WTC11 (cell line): ENCODE measurements around the gene KLK11. TPM values are rescaled to one million over a fixed set of nuclear protein-coding genes. Genes with fewer than 3 reads are reported as not detected.

Source experiments
- ATAC-seq: fragments of 200-7000 bp; cut with Tn5 transposase; 2 replicates; pipeline ENCODE4 v1.10.0; 2021; ENCODE audit warnings: mild to moderate bottlenecking, moderate library complexity
- CTCF ChIA-PET: fragments of 300-600 bp; sonication (Branson Sonifier 250); formaldehyde crosslinking; loops from one replicate; lab custom pipeline; 2021; ENCODE audit warnings: antibody characterized with exemption; lab: Charles Lee
- POLR2A ChIA-PET: fragments of 350-600 bp; sonication (Branson Sonifier 250); formaldehyde crosslinking; loops from one replicate; lab custom pipeline; 2021; ENCODE audit warnings: antibody characterized with exemption; lab: Charles Lee
- DNase-seq: peaks from one replicate; pipeline ENCODE4 v3.0.0; 2021; ENCODE audit warnings: low spot score
- H3K27ac Mint-ChIP-seq: 2 replicates; pipeline ENCODE4 v1.8.0; 2021; ENCODE audit warnings: mixed read lengths
- H3K27me3 Mint-ChIP-seq: 2 replicates; pipeline ENCODE4 v1.8.0; 2021; ENCODE audit warnings: low read depth, mild to moderate bottlenecking, moderate library complexity, mixed read lengths
- H3K36me3 Mint-ChIP-seq: 2 replicates; pipeline ENCODE4 v1.8.0; 2021; ENCODE audit warnings: mixed read lengths
- H3K4me1 Mint-ChIP-seq: 2 replicates; pipeline ENCODE4 v1.8.0; 2022; ENCODE audit warnings: mixed read lengths
- H3K4me3 Mint-ChIP-seq: 2 replicates; pipeline ENCODE4 v1.8.0; 2021; ENCODE audit warnings: mild to moderate bottlenecking, moderate library complexity, mixed read lengths
- H3K9me3 Mint-ChIP-seq: 2 replicates; pipeline ENCODE4 v1.8.0; 2021; ENCODE audit warnings: mixed read lengths
- AR ChIP-seq: fragments of 250-450 bp; sonication (Bioruptor Pico); IDR thresholded peaks from 2 replicates; pipeline ENCODE4 v1.9.0; 2021; ENCODE audit warnings: mild to moderate bottlenecking
- CREB1 ChIP-seq: sonication (generic); formaldehyde crosslinking; IDR thresholded peaks from 2 replicates; pipeline ENCODE4 v1.8.0; 2023; ENCODE audit warnings: mild to moderate bottlenecking, missing genetic modification reagents
- EMX1 ChIP-seq: fragments of 250-450 bp; sonication (Bioruptor Pico); IDR thresholded peaks from 2 replicates; pipeline ENCODE4 v1.8.0; 2021; ENCODE audit warnings: mild to moderate bottlenecking
- ESRRA ChIP-seq: sonication (generic); formaldehyde crosslinking; IDR thresholded peaks from 2 replicates; pipeline ENCODE4 v1.8.1; 2022; ENCODE audit warnings: mild to moderate bottlenecking, missing genetic modification reagents, borderline replicate concordance
- FOXP1 ChIP-seq: sonication (generic); formaldehyde crosslinking; IDR thresholded peaks from 2 replicates; pipeline ENCODE4 v1.8.0; 2022; ENCODE audit warnings: missing genetic modification reagents, mild to moderate bottlenecking, moderate library complexity, borderline replicate concordance
- GTF2I ChIP-seq: fragments of 250-450 bp; sonication (Bioruptor Pico); conservative IDR thresholded peaks from 2 replicates; pipeline ENCODE4 v1.4.0; 2021; ENCODE audit warnings: mild to moderate bottlenecking
- HMGA2 ChIP-seq: fragments of 250-450 bp; sonication (Bioruptor Pico); IDR thresholded peaks from 2 replicates; pipeline ENCODE4 v1.4.0; 2021; ENCODE audit warnings: mild to moderate bottlenecking, moderate library complexity
- JAZF1 ChIP-seq: fragments of 250-450 bp; sonication (Bioruptor Pico); IDR thresholded peaks from 2 replicates; pipeline ENCODE4 v1.9.0; 2021; ENCODE audit warnings: moderate library complexity, mild to moderate bottlenecking, inconsistent platforms
- NFYB ChIP-seq: sonication (generic); formaldehyde crosslinking; conservative IDR thresholded peaks from 2 replicates; pipeline ENCODE4 v1.8.0; 2022; ENCODE audit warnings: low read depth, missing genetic modification reagents
- PRDM15 ChIP-seq: sonication (generic); formaldehyde crosslinking; IDR thresholded peaks from 2 replicates; pipeline ENCODE4 v1.8.0; 2022; ENCODE audit warnings: missing genetic modification reagents
- PRRX2 ChIP-seq: fragments of 250-450 bp; sonication (Bioruptor Pico); IDR thresholded peaks from 2 replicates; pipeline ENCODE4 v1.8.0; 2021; ENCODE audit warnings: mild to moderate bottlenecking
- RELA ChIP-seq: sonication (generic); formaldehyde crosslinking; IDR thresholded peaks from 2 replicates; pipeline ENCODE4 v1.8.1; 2022; ENCODE audit warnings: missing genetic modification reagents, mild to moderate bottlenecking, borderline replicate concordance
- RORB ChIP-seq: fragments of 250-450 bp; sonication (Bioruptor Pico); IDR thresholded peaks from 2 replicates; pipeline ENCODE4 v1.9.0; 2021; ENCODE audit warnings: mild to moderate bottlenecking
- TCF7 ChIP-seq: sonication (generic); formaldehyde crosslinking; IDR thresholded peaks from 2 replicates; pipeline ENCODE4 v1.8.0; 2022; ENCODE audit warnings: mild to moderate bottlenecking, low read depth, missing genetic modification reagents, moderate library complexity
- TEAD4 ChIP-seq: sonication (generic); formaldehyde crosslinking; IDR thresholded peaks from 2 replicates; pipeline ENCODE4 v1.8.0; 2022; ENCODE audit warnings: mild to moderate bottlenecking, missing genetic modification reagents
- ZNF121 ChIP-seq: sonication (generic); formaldehyde crosslinking; IDR thresholded peaks from 2 replicates; pipeline ENCODE4 v1.8.0; 2023; ENCODE audit warnings: missing genetic modification reagents
- ZNF263 ChIP-seq: sonication (generic); formaldehyde crosslinking; IDR thresholded peaks from 2 replicates; pipeline ENCODE4 v1.8.1; 2022; ENCODE audit warnings: low read depth, mild to moderate bottlenecking, moderate library complexity, missing genetic modification reagents
- ZNF281 ChIP-seq: sonication (generic); formaldehyde crosslinking; IDR thresholded peaks from 2 replicates; pipeline ENCODE4 v1.8.0; 2023; ENCODE audit warnings: mild to moderate bottlenecking, missing genetic modification reagents
- ZNF317 ChIP-seq: sonication (generic); formaldehyde crosslinking; IDR thresholded peaks from 2 replicates; pipeline ENCODE4 v1.8.1; 2023; ENCODE audit warnings: low read depth, mild to moderate bottlenecking, moderate library complexity, missing genetic modification reagents, borderline replicate concordance
- total RNA-seq: library from RNA; stranded (reverse); gene quantifications from 3 replicates; pipeline ENCODE4 v1.2.3, GENCODE V29; 2021
- TF ChIP-seq, protein P1 (sequence below): sonication (generic); formaldehyde crosslinking; IDR thresholded peaks from 2 replicates; pipeline ENCODE4 v1.8.1; 2022; ENCODE audit warnings: mild to moderate bottlenecking, missing genetic modification reagents, moderate library complexity, borderline replicate concordance
- TF ChIP-seq, protein P2 (sequence below): fragments of 250-450 bp; sonication (Bioruptor Pico); IDR thresholded peaks from 2 replicates; pipeline ENCODE4 v1.9.0; 2021; ENCODE audit warnings: moderate library complexity, mild to moderate bottlenecking, inconsistent platforms, borderline replicate concordance

Gene KLK11
- total RNA-seq, 1 experiment from 2014 or later: 0.55 TPM

DNA sequence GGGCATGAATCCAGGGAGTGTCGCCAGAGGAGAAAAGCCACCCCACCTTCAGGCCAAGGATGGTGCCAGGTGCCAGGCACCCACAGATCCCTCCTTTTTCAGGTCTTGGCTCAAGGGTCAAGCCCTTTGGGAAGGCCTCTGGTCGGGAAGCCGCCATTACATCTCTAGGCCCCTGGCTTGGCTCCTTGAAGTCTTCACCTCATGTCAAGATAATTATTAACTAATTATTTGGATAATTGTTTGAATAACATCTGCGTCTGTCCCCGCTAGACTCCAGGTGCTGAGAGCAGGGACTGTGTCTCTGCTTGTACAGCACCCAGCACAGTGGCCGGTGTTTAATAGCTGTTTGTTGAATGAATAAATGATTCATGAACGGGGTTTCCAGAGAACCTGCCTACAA lies 37.2 kb upstream of the KLK11 start:
- peak overlapping the region; percentile 53 for H3K4me3 Mint-ChIP-seq
- no peak for ATAC-seq
- no peaks in the 10 kb centered on the region for H3K36me3 Mint-ChIP-seq
- H3K9me3 Mint-ChIP-seq: peaks cover 17% of the 10 kb centered on the region
- H3K27ac Mint-ChIP-seq: no peak overlapping the region
- ChIA-PET CTCF (interaction anchor here (0.6 to 3.0 kb wide), 3 partner anchors 11 to 318 kb away, joined by 4 to 19 read pairs (median 6); no protein-coding TSS in a partner anchor), POLR2A (interaction anchor here (0.6 kb wide), 1 partner anchor 46 kb away, joined by 3 read pairs; no protein-coding TSS in a partner anchor)
- TF ChIP-seq ZNF317 (CRISPR knock-in tag) (no peak), JAZF1 (no peak), PRRX2 (CRISPR knock-in tag) (no peak), RELA (CRISPR knock-in tag) (no peak), ZNF281 (CRISPR knock-in tag) (no peak)
- peaks cover 10% of the 10 kb centered on the region for H3K27me3 Mint-ChIP-seq
- no peak for DNase-seq
- peaks cover 8% of the 10 kb centered on the region for H3K4me1 Mint-ChIP-seq

GRCh38 chr19:51060973-51061372 lies 34.6 kb upstream of the KLK11 start:
- Mint-ChIP-seq H3K27ac (no peak overlapping the region), H3K36me3 (no peaks in the 10 kb centered on the region), H3K9me3 (peaks cover 10% of the 10 kb centered on the region), H3K27me3 (peaks cover 8% of the 10 kb centered on the region), H3K4me3 (no peak overlapping the region), H3K4me1 (peaks cover 5% of the 10 kb centered on the region)
- DNase-seq (no peak), ATAC-seq (no peak)
- ChIA-PET CTCF (no interaction called here), POLR2A (no interaction called here)
- TF ChIP-seq HMGA2 (CRISPR knock-in tag): no peak
- no peak for TF ChIP-seq EMX1
- no peak for TF ChIP-seq PRDM15 (CRISPR knock-in tag)
- TF ChIP-seq, protein P1, sequence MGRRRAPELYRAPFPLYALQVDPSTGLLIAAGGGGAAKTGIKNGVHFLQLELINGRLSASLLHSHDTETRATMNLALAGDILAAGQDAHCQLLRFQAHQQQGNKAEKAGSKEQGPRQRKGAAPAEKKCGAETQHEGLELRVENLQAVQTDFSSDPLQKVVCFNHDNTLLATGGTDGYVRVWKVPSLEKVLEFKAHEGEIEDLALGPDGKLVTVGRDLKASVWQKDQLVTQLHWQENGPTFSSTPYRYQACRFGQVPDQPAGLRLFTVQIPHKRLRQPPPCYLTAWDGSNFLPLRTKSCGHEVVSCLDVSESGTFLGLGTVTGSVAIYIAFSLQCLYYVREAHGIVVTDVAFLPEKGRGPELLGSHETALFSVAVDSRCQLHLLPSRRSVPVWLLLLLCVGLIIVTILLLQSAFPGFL (CRISPR knock-in tag): no peak
- no peak for TF ChIP-seq ESRRA
- TF ChIP-seq NFYB (CRISPR knock-in tag): no peak
- TF ChIP-seq GTF2I (CRISPR knock-in tag): no peak
- TF ChIP-seq ZNF263 (CRISPR knock-in tag): no peak
- no peak for TF ChIP-seq ZNF281 (CRISPR knock-in tag)
- no peak for TF ChIP-seq TCF7
- no peak for TF ChIP-seq FOXP1 (CRISPR knock-in tag)
- no peak for TF ChIP-seq PRRX2 (CRISPR knock-in tag)
- no peak for TF ChIP-seq RORB (CRISPR knock-in tag)
- no peak for TF ChIP-seq ZNF121 (CRISPR knock-in tag)
- TF ChIP-seq CREB1: no peak
- TF ChIP-seq, protein P2, sequence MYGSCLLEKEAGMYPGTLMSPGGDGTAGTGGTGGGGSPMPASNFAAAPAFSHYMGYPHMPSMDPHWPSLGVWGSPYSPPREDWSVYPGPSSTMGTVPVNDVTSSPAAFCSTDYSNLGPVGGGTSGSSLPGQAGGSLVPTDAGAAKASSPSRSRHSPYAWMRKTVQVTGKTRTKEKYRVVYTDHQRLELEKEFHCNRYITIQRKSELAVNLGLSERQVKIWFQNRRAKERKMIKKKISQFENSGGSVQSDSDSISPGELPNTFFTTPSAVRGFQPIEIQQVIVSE (CRISPR knock-in tag): no peak
- TF ChIP-seq AR: no peak
- TF ChIP-seq TEAD4 (CRISPR knock-in tag): no peak
